NOMO-1 (cell line): Measurements from ENCODE around the gene LSMEM2.
A peak's percentile ranks its signal among the peaks of the same experiment; 100 is the strongest.

ENCODE experiments used
- DNase-seq, 2 experiments: peaks; one replicate each; lab custom pipeline; 2025; ENCODE audit not compliant: unreplicated experiment in 2 of 2; lab: John Stamatoyannopoulos, UW

LSMEM2 gene

DNA sequence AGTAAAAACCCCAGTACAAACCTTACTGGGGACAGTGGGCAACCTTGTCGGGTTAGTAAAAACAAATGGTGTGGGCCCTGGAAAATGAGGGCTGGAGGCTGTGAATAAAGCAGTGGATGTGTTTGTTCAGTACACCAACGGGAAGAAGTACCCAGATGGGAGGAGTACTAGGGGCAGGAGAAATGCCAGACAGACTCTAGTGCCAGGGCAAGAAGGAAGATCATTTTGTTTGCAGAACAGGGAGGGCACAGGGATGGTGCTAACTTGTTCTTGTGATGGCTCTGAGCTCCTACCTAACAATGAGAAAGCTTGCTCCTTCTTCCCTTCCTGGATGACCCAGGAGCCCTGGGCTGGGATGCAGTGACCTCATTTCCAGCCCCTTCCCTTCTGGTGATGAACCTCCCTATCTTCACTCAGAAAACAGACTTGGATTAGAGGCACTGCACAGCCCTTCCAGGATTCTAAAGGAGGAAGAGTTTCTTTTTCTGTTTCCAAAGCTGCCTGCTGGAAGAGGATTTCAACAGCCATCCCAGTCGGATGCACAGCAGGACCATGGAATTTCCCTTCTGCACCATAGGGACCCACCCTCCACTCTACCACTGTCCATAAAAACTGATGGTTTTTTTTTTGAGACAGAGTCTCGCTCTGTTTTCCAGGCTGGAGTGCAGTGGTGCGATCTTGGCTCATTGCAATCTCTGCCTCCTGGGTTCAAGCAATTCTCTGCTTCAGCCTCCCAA lies 55.6 kb downstream of the LSMEM2 start:
- no peak for DNase-seq

DNA sequence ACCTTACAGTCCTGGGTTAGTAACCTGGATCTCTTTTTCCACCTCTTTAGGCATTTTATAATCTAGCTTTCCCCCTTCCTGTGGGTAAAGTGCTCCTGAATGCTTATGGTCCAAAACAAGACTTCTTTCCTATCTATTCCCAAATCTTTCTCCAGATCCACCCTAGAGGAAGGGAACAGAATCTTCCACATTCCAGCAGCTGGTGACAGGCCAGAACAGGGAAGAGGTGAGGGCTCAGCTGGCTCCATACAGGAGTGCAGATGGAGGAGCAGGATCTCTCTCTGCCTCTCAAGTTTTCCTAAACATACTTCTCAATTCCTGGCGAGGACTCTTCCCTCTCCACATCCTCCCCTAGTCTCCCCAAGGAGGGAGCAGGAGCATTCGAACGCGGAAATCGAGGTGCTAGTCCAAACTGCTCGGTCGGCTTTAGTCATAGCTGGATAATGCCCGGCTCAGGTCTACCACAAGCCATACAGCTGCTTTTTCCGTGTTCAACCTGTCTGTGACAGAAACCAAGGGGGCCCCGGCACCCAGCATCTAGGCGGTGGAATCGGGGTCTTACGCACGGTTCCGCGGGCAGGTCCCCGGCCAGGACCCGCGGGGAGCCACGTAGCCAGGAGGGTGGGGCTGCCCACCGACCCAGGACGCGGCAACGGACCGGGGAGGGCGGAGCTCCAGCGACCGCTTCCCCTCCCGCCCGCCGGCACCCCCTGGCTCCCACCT lies 57.7 kb downstream of the LSMEM2 start:
- no peak for DNase-seq

DNA sequence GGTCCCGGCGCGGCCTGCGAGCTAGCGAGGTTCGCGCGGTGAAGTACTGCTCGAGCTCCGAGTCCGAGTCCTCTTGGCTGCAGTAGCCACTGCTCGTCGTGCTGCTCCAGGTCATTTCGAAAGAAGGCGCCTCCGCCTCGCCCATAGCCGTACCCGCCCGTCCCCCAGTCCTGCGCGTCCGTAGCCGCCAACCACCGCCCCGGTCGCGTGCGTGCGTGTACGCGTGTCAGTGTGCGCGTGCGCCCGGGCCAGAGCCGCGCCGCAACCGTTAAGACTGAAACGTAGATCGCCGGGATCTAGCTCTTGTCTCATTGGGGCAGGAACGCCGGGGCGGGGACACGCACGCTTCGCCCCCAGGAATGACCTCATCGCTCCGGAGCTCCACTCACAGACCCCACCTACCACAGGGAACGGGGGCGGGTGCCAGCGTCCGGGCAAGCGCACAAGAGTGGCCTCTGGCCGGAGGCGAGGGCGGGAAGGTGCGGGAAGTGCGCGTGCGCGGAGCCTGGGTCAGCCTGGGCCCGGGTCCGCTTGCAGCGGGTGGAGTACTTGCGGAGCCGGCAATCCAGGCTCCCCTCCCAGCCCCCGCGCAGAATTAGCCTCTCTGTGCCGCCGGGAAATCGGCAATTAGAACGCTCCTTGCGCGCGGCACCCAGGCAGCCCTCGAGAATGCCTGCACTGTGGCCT lies 58.4 kb downstream of the LSMEM2 start:
- DNase-seq, result peak; percentile 99
